MM.1S (cell line): ENCODE measurements around the gene GRB2.

Experiments used
- EZH2phosphoT487 ChIP-seq: fragments of 300-600 bp; sonication (generic); IDR thresholded peaks from 2 replicates; pipeline ENCODE4 v1.6.1; 2018; ENCODE audit warnings: antibody characterized with exemption, low read length
- TF ChIP-seq, protein P1 (sequence below): fragments of 300-600 bp; sonication (generic); IDR thresholded peaks from 2 replicates; pipeline ENCODE4 v1.5.1; 2016; ENCODE audit warnings: antibody characterized with exemption, low read length, mixed read lengths

DNA sequence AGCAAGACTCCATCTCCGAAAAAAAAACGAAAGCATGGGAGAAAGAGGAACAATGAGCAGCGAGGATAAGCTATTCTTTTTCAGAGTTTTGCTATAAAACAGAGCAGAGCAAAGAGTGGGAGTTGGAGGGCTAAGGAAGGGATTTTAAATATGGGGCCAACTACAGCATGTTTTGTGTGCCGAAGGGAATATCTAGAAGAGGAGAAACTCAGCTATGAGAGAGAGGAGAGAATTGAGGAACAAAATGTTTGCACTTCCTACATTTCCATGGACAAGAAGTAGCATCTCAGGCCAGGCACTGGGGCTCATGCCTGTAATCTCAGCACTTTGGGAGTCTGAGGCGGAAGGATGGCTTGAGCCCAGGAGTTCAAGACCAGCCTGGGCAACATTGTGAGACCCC is 13.1 kb upstream of the GRB2 start:
- TF ChIP-seq, protein P1, sequence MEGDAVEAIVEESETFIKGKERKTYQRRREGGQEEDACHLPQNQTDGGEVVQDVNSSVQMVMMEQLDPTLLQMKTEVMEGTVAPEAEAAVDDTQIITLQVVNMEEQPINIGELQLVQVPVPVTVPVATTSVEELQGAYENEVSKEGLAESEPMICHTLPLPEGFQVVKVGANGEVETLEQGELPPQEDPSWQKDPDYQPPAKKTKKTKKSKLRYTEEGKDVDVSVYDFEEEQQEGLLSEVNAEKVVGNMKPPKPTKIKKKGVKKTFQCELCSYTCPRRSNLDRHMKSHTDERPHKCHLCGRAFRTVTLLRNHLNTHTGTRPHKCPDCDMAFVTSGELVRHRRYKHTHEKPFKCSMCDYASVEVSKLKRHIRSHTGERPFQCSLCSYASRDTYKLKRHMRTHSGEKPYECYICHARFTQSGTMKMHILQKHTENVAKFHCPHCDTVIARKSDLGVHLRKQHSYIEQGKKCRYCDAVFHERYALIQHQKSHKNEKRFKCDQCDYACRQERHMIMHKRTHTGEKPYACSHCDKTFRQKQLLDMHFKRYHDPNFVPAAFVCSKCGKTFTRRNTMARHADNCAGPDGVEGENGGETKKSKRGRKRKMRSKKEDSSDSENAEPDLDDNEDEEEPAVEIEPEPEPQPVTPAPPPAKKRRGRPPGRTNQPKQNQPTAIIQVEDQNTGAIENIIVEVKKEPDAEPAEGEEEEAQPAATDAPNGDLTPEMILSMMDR = no peak
- TF ChIP-seq EZH2phosphoT487 = no peak
